CD14-positive monocyte (primary cell): ENCODE results near the gene ESRRG. TPM values are rescaled to one million over a fixed set of nuclear protein-coding genes. Genes with fewer than 3 reads are reported as not detected.

ENCODE experiments used
- DNase-seq, 3 donors: peaks; one replicate each; pipeline ENCODE4 v3.0.0-alpha.2; 2011 to 2022
- H2AFZ ChIP-seq: 2 replicates; pipeline ENCODE4 v1.6.0; 2012; ENCODE audit warnings: mild to moderate bottlenecking, low read depth, low read length, inconsistent platforms; ENCODE audit not compliant: insufficient read depth, poor library complexity, severe bottlenecking
- H3K27ac ChIP-seq, 2 donors: 1 replicate in 1 of 2; 2 replicates in 1 of 2; pipeline ENCODE4 v1.5.1; 2012 to 2013; ENCODE audit warnings: low read length in 2 of 2, control low read depth in 1 of 2, inconsistent platforms in 1 of 2, low read depth in 1 of 2, mild to moderate bottlenecking in 1 of 2
- H3K27me3 ChIP-seq, 2 donors: one replicate each; pipeline versions ENCODE4 v1.6.0 to v1.6.1; 2011 to 2013; ENCODE audit warnings: low read length in 2 of 2; ENCODE audit not compliant: control insufficient read depth in 2 of 2, insufficient read depth in 2 of 2
- H3K36me3 ChIP-seq, 2 donors: replicated peaks in 1 of 2; 1 replicate in 1 of 2; 2 replicates in 1 of 2; pipeline versions ENCODE4 v1.5.1 to v1.6.1; 2012 to 2013; ENCODE audit warnings: low read length in 2 of 2, control low read depth in 1 of 2, inconsistent platforms in 1 of 2, mild to moderate bottlenecking in 1 of 2; ENCODE audit not compliant: insufficient read depth in 2 of 2, control insufficient read depth in 1 of 2
- H3K4me1 ChIP-seq, 2 donors: 1 replicate in 1 of 2; 2 replicates in 1 of 2; pipeline versions ENCODE4 v1.5.1 to v1.6.1; 2012 to 2013; ENCODE audit warnings: low read length in 2 of 2, control low read depth in 1 of 2, inconsistent platforms in 1 of 2, mild to moderate bottlenecking in 1 of 2, moderate library complexity in 1 of 2; ENCODE audit not compliant: insufficient read depth in 2 of 2, control insufficient read depth in 1 of 2
- H3K4me2 ChIP-seq: replicated peaks from 2 replicates; pipeline ENCODE3; 2012; ENCODE audit warnings: low read length, moderate library complexity, mild to moderate bottlenecking; ENCODE audit not compliant: poor library complexity, severe bottlenecking; ENCODE audit errors: extremely low read depth
- H3K4me3 ChIP-seq, 3 experiments: fragments of 200-600 bp in 1 of 3; sonication (generic) in 1 of 3; replicated peaks in 1 of 3; 1 replicate in 2 of 3; 2 replicates in 1 of 3; pipeline ENCODE4 v1.5.1; 2011 to 2013; ENCODE audit warnings: low read length in 3 of 3, mild to moderate bottlenecking in 3 of 3, control low read depth in 2 of 3, low read depth in 2 of 3, inconsistent platforms in 1 of 3, moderate library complexity in 1 of 3
- H3K79me2 ChIP-seq: 2 replicates; pipeline ENCODE4 v1.6.0; 2012; ENCODE audit warnings: mild to moderate bottlenecking, control low read depth, inconsistent platforms, low read length, moderate library complexity; ENCODE audit not compliant: insufficient read depth
- H3K9ac ChIP-seq: 2 replicates; pipeline ENCODE4 v1.6.0; 2017; ENCODE audit warnings: low read length, mild to moderate bottlenecking; ENCODE audit not compliant: insufficient read depth, poor library complexity, severe bottlenecking
- H3K9me3 ChIP-seq, 2 donors: replicated peaks in 1 of 2; 1 replicate in 1 of 2; 2 replicates in 1 of 2; pipeline versions ENCODE4 v1.5.1 to v1.6.1; 2012 to 2013; ENCODE audit warnings: low read length in 2 of 2, control low read depth in 1 of 2; ENCODE audit not compliant: control insufficient read depth in 1 of 2, insufficient read depth in 1 of 2
- H4K20me1 ChIP-seq: 2 replicates; pipeline ENCODE4 v1.6.0; 2012; ENCODE audit warnings: mild to moderate bottlenecking, low read length, control low read depth, moderate library complexity; ENCODE audit not compliant: insufficient read depth
- H3K27ac Mint-ChIP-seq, 7 donors: one replicate each; pipeline ENCODE4 v1.8.0; 2020; ENCODE audit warnings: mild to moderate bottlenecking in 7 of 7, mixed read lengths in 7 of 7, moderate library complexity in 6 of 7, inconsistent platforms in 2 of 7
- H3K27me3 Mint-ChIP-seq, 3 donors: one replicate each; pipeline ENCODE4 v1.8.0; 2021 to 2022; ENCODE audit warnings: low read depth in 3 of 3, mild to moderate bottlenecking in 3 of 3, mixed read lengths in 3 of 3, moderate library complexity in 3 of 3, inconsistent platforms in 1 of 3
- H3K36me3 Mint-ChIP-seq, 2 donors: one replicate each; pipeline ENCODE4 v1.8.0; 2020; ENCODE audit warnings: mixed read lengths in 2 of 2, inconsistent platforms in 1 of 2, mild to moderate bottlenecking in 1 of 2
- H3K4me1 Mint-ChIP-seq: one replicate; pipeline ENCODE4 v1.8.0; 2020; ENCODE audit warnings: mild to moderate bottlenecking, mixed read lengths
- H3K4me3 Mint-ChIP-seq, 2 donors: one replicate each; pipeline ENCODE4 v1.8.0; 2020; ENCODE audit warnings: mild to moderate bottlenecking in 2 of 2, mixed read lengths in 2 of 2, moderate library complexity in 1 of 2
- H3K9me3 Mint-ChIP-seq, 7 donors: one replicate each; pipeline ENCODE4 v1.8.0; 2020 to 2022; ENCODE audit warnings: mixed read lengths in 7 of 7, mild to moderate bottlenecking in 6 of 7, moderate library complexity in 6 of 7, inconsistent platforms in 2 of 7
- WGBS: methylation state at CpG from one replicate; pipeline ENCODE4 v1.1.5; 2013; ENCODE audit warnings: missing lambda C conversion rate; ENCODE audit not compliant: insufficient coverage; 5-methylcytosine and 5-hydroxymethylcytosine counted together
- intact Hi-C, 2 donors: fragments of 100-400 bp; cut with micrococcal nuclease; formaldehyde crosslinking; loops; one replicate each; pipeline versions ENCODE4 v1.15.0 to v1.15.1; 2023
- polyA plus RNA-seq, 3 donors: library from polyadenylated mRNA; depleted of rRNA in 1 of 3; unstranded in 2 of 3; stranded (reverse) in 1 of 3; fragments of 300-500 nt in 2 of 3; fragments of >200 nt in 1 of 3; fragmentation: Illumina TruSeq in 2 of 3; gene quantifications; 1 replicate in 2 of 3; 2 replicates in 1 of 3; pipeline ENCODE4 v1.2.3, GENCODE V29; 2012 to 2021
- TF ChIP-seq, protein P1 (sequence below): fragments of 200-600 bp; IDR thresholded peaks from one replicate; pipeline ENCODE4 v1.8.0; 2022; ENCODE audit warnings: antibody characterized with exemption, mild to moderate bottlenecking

The ESRRG gene
- polyA plus RNA-seq, 3 donors = not detected

DNA sequence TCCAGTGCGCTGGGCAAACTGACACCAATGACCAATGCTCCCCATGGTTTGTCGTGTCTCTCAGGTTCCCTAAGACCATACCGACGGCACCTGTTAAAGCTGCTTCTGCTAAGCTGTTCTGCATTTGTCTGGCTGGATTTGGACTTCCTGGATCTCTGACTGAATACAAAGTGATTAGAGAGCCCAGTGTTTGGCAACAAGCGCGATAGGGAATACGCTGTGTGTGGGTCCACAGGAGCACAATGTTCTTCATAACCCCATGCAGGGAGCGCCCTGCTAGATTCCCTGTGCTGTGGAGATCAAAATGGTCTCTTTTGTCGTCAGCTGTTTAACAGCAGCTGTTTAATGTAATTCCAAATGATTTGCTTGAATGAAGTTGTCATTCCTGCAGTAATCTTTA, 26.0 kb upstream of the ESRRG start:
- Histone ChIP-seq H4K20me1 (no peaks in the 10 kb centered on the region), H3K4me1 (no peaks in the 10 kb centered on the region), H3K27ac (no peak overlapping the region), H3K79me2 (no peaks in the 10 kb centered on the region), H3K4me2 (no peak overlapping the region), H3K36me3 (no peaks in the 10 kb centered on the region), H3K4me3 (no peak overlapping the region), H2AFZ (no peak overlapping the region), H3K9me3 (no peaks in the 10 kb centered on the region), H3K27me3 (no peaks in the 10 kb centered on the region), H3K9ac (no peak overlapping the region)
- Mint-ChIP-seq H3K36me3 (no peaks in the 10 kb centered on the region), H3K4me3 (no peak overlapping the region), H3K27ac (no peak overlapping the region), H3K9me3 (no peaks in the 10 kb centered on the region), H3K27me3 (no peaks in the 10 kb centered on the region), H3K4me1 (no peaks in the 10 kb centered on the region)
- TF ChIP-seq, protein P1, sequence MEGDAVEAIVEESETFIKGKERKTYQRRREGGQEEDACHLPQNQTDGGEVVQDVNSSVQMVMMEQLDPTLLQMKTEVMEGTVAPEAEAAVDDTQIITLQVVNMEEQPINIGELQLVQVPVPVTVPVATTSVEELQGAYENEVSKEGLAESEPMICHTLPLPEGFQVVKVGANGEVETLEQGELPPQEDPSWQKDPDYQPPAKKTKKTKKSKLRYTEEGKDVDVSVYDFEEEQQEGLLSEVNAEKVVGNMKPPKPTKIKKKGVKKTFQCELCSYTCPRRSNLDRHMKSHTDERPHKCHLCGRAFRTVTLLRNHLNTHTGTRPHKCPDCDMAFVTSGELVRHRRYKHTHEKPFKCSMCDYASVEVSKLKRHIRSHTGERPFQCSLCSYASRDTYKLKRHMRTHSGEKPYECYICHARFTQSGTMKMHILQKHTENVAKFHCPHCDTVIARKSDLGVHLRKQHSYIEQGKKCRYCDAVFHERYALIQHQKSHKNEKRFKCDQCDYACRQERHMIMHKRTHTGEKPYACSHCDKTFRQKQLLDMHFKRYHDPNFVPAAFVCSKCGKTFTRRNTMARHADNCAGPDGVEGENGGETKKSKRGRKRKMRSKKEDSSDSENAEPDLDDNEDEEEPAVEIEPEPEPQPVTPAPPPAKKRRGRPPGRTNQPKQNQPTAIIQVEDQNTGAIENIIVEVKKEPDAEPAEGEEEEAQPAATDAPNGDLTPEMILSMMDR = no peak
- DNase-seq = no peak
- WGBS = 89% methylated on average over 8 of the region's 9 CpGs
- intact Hi-C loops = no loop called here

DNA sequence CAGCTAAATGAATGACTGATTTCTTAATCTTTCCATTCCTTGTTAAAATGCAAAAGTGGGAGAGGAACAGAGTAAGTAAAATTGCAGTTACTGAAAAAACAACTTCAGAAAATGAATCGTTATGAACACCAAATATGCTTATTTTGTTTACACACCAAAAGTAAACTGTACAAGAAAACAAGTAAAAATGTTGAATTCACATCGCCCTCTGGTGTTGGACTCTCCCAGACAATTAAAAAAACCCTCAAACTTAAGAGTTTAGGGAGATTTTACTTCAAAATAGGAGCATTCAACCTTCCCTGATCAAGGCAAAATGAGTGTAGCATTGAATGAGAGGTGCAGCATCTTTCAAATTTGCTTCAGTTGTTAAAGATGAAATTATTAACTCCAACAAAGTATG, 19.4 kb upstream of the ESRRG start:
- Histone ChIP-seq H3K36me3 (no peaks in the 10 kb centered on the region), H3K4me3 (no peak overlapping the region), H3K9ac (no peak overlapping the region), H2AFZ (no peak overlapping the region), H3K27ac (no peak overlapping the region), H3K4me2 (no peak overlapping the region), H4K20me1 (no peaks in the 10 kb centered on the region), H3K27me3 (no peaks in the 10 kb centered on the region), H3K79me2 (no peaks in the 10 kb centered on the region), H3K9me3 (no peaks in the 10 kb centered on the region), H3K4me1 (no peaks in the 10 kb centered on the region)
- no peak for DNase-seq
- no peaks in the 10 kb centered on the region for H3K4me1 Mint-ChIP-seq
- H3K9me3 Mint-ChIP-seq = no peaks in the 10 kb centered on the region
- H3K36me3 Mint-ChIP-seq = no peaks in the 10 kb centered on the region
- no peak overlapping the region for H3K4me3 Mint-ChIP-seq
- intact Hi-C loops = no loop called here
- H3K27me3 Mint-ChIP-seq = no peaks in the 10 kb centered on the region
- no peak overlapping the region for H3K27ac Mint-ChIP-seq
- TF ChIP-seq, protein P1 = no peak
- WGBS = no CpG with 5 or more reads among the region's 2 CpGs
